ENCODE measurements around the gene CALML3.

CALML3 gene

GRCh38 chr10:5534880-5535856 is 10.4 kb downstream of the CALML3 start:
- no peak overlapping the region for H3K4me2 ChIP-seq (ENCODE audit: low read length)
- H3F3A ChIP-seq (ENCODE audit: insufficient read depth, low read length): no peaks in the 10 kb centered on the region
- H3K9me2 ChIP-seq (ENCODE audit: low read depth, low read length): no peaks in the 10 kb centered on the region
- H2AFZ ChIP-seq (ENCODE audit: low read length): no peak overlapping the region
- H3K36me3 ChIP-seq (ENCODE audit: insufficient read depth, low read length): no peaks in the 10 kb centered on the region
- H3K27me3 ChIP-seq (ENCODE audit: insufficient read depth, low read length): peaks cover 2% of the 10 kb centered on the region; the same call in 1 of the 2 replicates
- no peaks in the 10 kb centered on the region for H3K4me1 ChIP-seq (ENCODE audit: insufficient read depth, low read length, severe bottlenecking)
- H3K9me3 ChIP-seq (ENCODE audit: low read length): no peaks in the 10 kb centered on the region
- no peak for TF ChIP-seq CTCF (IDR thresholded peaks at IDR 0.05; ENCODE audit: low read length)
- no peak for TF ChIP-seq EZH2 (IDR thresholded peaks at IDR 0.05; ENCODE audit: borderline replicate concordance, low read length)
- no peak overlapping the region for H3K9ac ChIP-seq (ENCODE audit: low read length)
- no peak overlapping the region for H3K27ac ChIP-seq (ENCODE audit: low read depth, low read length, poor library complexity, severe bottlenecking)
- no peaks in the 10 kb centered on the region for H4K20me1 ChIP-seq (ENCODE audit: insufficient read depth, low read length)
- no peaks in the 10 kb centered on the region for H3K79me2 ChIP-seq (ENCODE audit: insufficient read depth, low read length)
- no peak overlapping the region for H3K4me3 ChIP-seq (ENCODE audit: low read depth, low read length, poor library complexity, severe bottlenecking)

GRCh38 chr10:5536486-5537081 is 11.8 kb downstream of the CALML3 start:
- Histone ChIP-seq H3K4me2 (ENCODE audit: low read length) (no peak overlapping the region), H3K27me3 (ENCODE audit: insufficient read depth, low read length) (no peaks in the 10 kb centered on the region; the same call in 1 of the 2 replicates), H3F3A (ENCODE audit: insufficient read depth, low read length) (no peaks in the 10 kb centered on the region), H2AFZ (ENCODE audit: low read length) (no peak overlapping the region), H3K9ac (ENCODE audit: low read length) (no peak overlapping the region), H4K20me1 (ENCODE audit: insufficient read depth, low read length) (no peaks in the 10 kb centered on the region), H3K79me2 (ENCODE audit: insufficient read depth, low read length) (no peaks in the 10 kb centered on the region), H3K27ac (ENCODE audit: low read depth, low read length, poor library complexity, severe bottlenecking) (no peak overlapping the region), H3K4me1 (ENCODE audit: insufficient read depth, low read length, severe bottlenecking) (no peaks in the 10 kb centered on the region), H3K4me3 (ENCODE audit: low read depth, low read length, poor library complexity, severe bottlenecking) (no peak overlapping the region), H3K9me3 (ENCODE audit: low read length) (no peaks in the 10 kb centered on the region; the same call in 1 of the 2 replicates), H3K9me2 (ENCODE audit: low read depth, low read length) (no peaks in the 10 kb centered on the region), H3K36me3 (ENCODE audit: insufficient read depth, low read length) (no peaks in the 10 kb centered on the region)
- TF ChIP-seq CTCF (IDR thresholded peaks at IDR 0.05; ENCODE audit: low read length) (no peak), EZH2 (IDR thresholded peaks at IDR 0.05; ENCODE audit: borderline replicate concordance, low read length) (no peak)

GRCh38 chr10:5537684-5538083 is 12.9 kb downstream of the CALML3 start:
- H4K20me1 ChIP-seq (ENCODE audit: insufficient read depth, low read length): no peaks in the 10 kb centered on the region
- H3K9me2 ChIP-seq (ENCODE audit: low read depth, low read length): no peaks in the 10 kb centered on the region
- H3K9me3 ChIP-seq (ENCODE audit: low read length): peaks cover 2% of the 10 kb centered on the region; the same call in 1 of the 2 replicates
- H2AFZ ChIP-seq (ENCODE audit: low read length): no peak overlapping the region
- no peaks in the 10 kb centered on the region for H3K4me1 ChIP-seq (ENCODE audit: insufficient read depth, low read length, severe bottlenecking)
- H3K4me2 ChIP-seq (ENCODE audit: low read length): no peak overlapping the region
- H3K4me3 ChIP-seq (ENCODE audit: low read depth, low read length, poor library complexity, severe bottlenecking): no peak overlapping the region
- no peaks in the 10 kb centered on the region for H3K36me3 ChIP-seq (ENCODE audit: insufficient read depth, low read length)
- no peaks in the 10 kb centered on the region for H3F3A ChIP-seq (ENCODE audit: insufficient read depth, low read length)
- TF ChIP-seq EZH2 (IDR thresholded peaks at IDR 0.05; ENCODE audit: borderline replicate concordance, low read length): no peak
- TF ChIP-seq CTCF (IDR thresholded peaks at IDR 0.05; ENCODE audit: low read length): no peak
- H3K27me3 ChIP-seq (ENCODE audit: insufficient read depth, low read length): no peaks in the 10 kb centered on the region; the same call in 1 of the 2 replicates
- no peaks in the 10 kb centered on the region for H3K79me2 ChIP-seq (ENCODE audit: insufficient read depth, low read length)
- H3K9ac ChIP-seq (ENCODE audit: low read length): no peak overlapping the region
- no peak overlapping the region for H3K27ac ChIP-seq (ENCODE audit: low read depth, low read length, poor library complexity, severe bottlenecking)

All from OCI-LY1 (cell line).